Stimulated activated CD8-positive, alpha-beta memory T cell treated with anti-CD3 and anti-CD28 coated beads, Interleukin-12 subunit alpha, Interleukin-12 subunit beta, amount 100 ng/mL, for 24 hours (primary cell): ENCODE results near the gene HTR2A.

Source experiments
- DNase-seq: peaks from one replicate; pipeline ENCODE4 v3.0.0-alpha.2; 2020; ENCODE audit errors: extremely low read depth

HTR2A gene

GRCh38 chr13:46871557-46871956, 25.3 kb downstream of the HTR2A start:
- no peak for DNase-seq

GRCh38 chr13:46868091-46868490, 28.8 kb downstream of the HTR2A start:
- no peak for DNase-seq

DNA sequence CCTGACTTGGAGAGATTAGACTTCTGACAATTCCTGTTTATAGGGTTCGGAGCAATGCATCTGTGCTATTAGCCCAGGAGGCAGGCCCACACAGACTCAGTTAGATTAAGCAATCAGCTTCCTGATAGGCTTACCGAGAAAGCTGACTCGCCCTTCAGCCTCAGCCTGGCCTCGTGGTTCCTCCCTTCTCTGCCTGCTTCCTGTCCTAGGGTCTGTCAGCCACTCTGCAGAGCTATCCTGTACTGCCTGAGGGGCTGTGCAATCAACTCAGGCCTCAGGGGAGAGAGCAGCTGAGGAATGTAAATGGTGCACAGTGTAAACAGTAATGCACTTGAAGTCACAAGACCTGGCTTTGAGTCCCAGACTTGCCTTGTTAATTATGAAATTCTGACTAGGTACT, 30.7 kb downstream of the HTR2A start:
- DNase-seq, result no peak

DNA sequence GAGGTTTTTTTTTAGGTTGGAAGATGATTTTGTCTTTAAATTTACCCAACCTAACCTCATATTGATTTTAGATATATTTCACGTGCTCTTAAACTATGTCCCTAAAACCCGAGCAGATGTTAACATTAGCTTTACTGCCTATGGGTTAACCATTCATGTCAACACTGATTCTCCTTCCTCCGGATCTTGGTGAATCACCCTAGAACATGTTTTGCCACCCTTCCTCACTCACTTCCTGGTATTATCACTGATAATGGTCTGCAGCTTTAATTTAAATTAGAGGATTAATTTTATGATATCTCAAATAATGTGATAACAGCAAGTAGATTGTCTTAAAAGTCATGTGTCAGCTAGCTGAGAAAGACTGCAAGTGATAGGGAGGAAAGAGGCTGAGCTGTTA, 31.9 kb downstream of the HTR2A start:
- no peak for DNase-seq

DNA sequence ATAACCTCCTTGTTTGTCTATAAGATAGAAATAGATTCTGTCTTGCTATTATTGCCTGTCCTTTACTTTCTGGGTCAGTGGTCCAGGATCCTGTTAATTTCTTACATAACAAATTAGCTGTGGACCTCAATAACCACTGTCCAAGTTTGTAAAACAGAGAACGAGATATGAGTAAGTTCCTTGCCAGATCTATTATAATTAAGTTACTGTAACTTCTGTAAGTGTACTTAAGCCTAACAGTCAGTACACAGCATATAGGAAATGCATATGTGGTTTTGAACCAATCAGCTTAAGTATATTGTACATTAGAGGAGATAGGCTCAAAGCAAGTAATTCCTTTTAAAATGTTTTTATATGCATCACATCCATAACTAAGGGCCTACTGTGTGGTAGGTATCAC, 34.9 kb downstream of the HTR2A start:
- DNase-seq, result no peak

DNA sequence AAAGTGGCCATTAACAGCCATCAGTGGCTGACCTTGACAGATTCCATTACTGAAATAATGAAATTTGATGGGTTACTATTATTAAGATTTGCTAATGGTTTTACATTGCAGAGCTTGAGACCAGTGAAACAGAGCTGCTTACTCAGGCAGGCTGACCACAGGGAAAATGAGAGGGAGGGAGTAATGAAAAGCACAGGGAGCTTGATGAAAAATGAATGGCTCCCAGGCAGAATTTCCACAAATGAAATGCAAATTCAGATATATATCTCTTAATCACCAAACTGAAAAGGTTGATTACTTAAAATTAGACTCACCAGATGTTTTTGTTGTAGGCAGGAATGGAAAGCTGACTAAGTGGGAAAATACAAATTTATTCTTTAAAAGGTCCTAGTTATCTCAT, 36.1 kb downstream of the HTR2A start:
- DNase-seq, result no peak

- DNase-seq, result no peak
These were observed 38.1 kb downstream of the HTR2A start for GRCh38 chr13:46858776-46859175.

- DNase-seq, result no peak
These were observed 38.7 kb downstream of the HTR2A start for GRCh38 chr13:46858163-46858562.

GRCh38 chr13:46855664-46856063, 41.2 kb downstream of the HTR2A start:
- DNase-seq, result no peak

- DNase-seq, result no peak
These were observed 41.7 kb downstream of the HTR2A start for GRCh38 chr13:46855166-46855565.

- DNase-seq, result no peak
These were observed 44.7 kb downstream of the HTR2A start for GRCh38 chr13:46852168-46852567.

- DNase-seq, result no peak
These were observed 46.6 kb downstream of the HTR2A start for GRCh38 chr13:46850214-46850613.

- no peak for DNase-seq
These were observed 50.1 kb downstream of the HTR2A start for GRCh38 chr13:46846726-46847125.

GRCh38 chr13:46845146-46845545, 51.7 kb downstream of the HTR2A start:
- DNase-seq, result no peak

DNA sequence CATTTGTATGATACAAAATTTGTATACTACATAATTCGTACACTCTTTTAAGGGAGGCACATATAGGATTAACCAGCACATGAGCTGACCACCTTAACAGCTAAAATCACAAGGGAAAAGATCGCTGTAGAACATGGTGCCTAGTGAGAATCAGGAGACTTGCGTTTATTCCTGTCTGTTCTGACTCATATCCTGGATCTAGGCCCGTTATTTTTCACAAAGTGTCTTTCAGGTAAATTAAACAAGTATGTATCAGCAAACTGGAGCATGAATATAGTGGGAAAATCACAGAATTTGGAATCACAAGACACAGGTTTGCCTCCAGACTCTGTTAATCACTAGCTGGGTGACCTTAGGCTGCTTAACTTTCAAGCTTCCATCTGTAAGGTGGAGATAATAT, 52.4 kb downstream of the HTR2A start:
- no peak for DNase-seq

DNA sequence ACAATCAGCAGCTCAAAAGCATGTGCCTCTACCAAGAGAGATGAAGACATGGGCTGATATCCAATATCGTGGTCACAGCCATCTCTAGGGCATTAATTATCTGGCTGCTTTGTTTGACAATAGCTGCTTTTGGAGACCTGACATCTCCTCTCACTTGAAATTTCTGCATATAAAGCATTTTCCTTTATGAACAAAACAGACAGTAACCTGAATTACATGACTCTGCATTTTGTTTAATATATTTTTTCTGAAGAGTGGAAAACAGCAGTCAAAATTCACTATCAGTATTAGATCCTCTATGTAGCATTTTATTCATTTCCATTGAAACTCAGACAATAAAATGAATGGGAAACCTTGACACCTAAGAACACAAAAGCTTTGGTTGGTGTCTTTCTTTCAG, 57.5 kb downstream of the HTR2A start:
- no peak for DNase-seq

GRCh38 chr13:46834657-46835056, 62.2 kb downstream of the HTR2A start:
- no peak for DNase-seq

GRCh38 chr13:46831588-46832194, 65.2 kb downstream of the HTR2A start:
- DNase-seq, result no peak

DNA sequence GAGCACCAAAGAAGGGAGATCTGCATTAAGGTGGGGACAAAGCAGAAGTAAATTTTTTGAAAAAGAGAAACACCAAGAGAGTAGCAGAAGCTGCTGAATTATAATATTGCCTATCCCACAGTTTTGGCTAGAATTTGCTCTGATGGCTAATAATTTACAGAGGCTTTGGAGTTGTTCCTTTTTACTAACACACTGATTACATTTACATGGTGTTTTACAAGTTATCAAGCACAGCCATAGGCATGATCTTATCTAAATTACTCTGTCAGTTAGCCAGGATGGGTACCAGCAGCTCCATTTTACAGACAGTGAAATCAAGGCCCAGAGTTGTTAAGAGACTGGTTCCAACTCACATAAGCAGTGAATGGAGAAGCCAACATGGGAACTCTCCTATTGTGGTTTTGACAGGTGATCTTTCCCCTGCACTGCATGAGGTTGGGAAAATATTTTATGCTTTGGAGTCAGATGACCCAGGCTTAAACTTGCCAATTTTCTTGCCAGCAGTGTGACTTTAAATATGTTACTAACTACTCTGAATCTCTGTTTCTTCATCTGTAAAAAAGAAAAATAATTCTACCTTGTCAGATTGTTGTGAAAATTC, 66.3 kb downstream of the HTR2A start:
- DNase-seq, result no peak

GRCh38 chr13:46822551-46822950, 74.3 kb downstream of the HTR2A start:
- DNase-seq, result no peak

DNA sequence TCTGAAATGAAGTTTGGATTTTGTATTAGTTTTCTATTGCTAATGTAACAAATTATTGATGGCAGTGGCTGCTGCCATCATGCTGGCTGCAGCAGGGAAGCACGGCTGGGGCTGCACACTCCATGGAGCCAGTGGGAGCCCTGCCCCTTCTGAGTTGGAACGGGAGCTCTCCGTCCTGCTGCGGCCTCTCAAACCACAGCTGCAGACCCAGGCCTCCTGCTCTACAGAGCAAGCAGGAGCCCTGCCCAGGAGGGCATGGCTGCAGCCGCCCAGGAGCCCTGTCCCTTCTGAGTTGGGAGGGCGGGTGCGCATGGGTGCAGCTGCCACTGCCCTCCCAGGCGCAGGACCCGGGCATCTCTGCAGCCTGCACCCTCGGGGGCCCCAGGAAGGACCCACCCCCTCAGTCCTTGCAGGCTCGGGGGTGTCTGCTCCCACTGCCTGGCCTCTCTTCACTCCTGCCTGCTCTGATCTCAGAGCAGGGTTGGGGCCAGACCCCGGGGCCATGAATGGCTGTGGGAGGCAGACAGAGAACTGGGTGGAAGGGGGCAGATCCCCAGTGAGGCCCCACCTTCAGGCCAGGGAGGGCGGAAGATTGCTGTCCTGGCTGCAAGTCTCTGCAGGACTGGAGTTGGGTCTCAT, 78.9 kb downstream of the HTR2A start:
- no peak for DNase-seq

DNA sequence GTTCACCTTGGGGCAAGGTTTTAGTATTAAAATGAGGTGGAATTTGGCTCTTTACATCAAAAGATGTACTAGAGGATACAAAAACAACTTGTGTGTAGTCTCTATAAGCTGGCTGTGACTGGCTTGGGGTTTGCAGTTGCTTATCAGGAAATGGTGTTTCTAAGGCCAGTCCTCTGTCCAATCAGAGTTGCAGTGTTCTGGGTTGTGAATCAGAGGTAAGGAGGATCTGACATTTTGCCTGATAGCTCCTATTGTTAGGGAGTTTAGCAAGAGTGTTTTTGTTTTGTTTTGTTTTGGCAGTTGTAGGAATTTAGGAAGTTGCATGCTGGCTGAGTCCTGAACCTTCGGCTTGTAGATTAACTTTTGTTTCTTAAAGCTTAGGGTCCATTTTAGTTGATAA, 79.8 kb downstream of the HTR2A start:
- no peak for DNase-seq

- no peak for DNase-seq
These were observed 80.5 kb downstream of the HTR2A start for GRCh38 chr13:46816371-46816770.
